ENCODE results near the gene SLC25A27. TPM values are rescaled to one million over a fixed set of nuclear protein-coding genes. Genes with fewer than 3 reads are reported as not detected.

The SLC25A27 gene
- total and polyA plus RNA-seq, 2 of the 4 experiments (the other 2 are of a cell fraction), result 1.3 TPM; not detected in 1

- ChIA-PET POLR2A (ENCODE audit: unreplicated experiment) (interaction anchor here (0.6 kb wide), 1 partner anchor 22 kb away, joined by 3 read pairs; no protein-coding TSS in a partner anchor), CTCF (no interaction called here)
- Histone ChIP-seq H3K18ac (ENCODE audit: low read depth, low read length) (no peak overlapping the region), H3K79me1 (ENCODE audit: low read depth in 1 of 2, low read length in 2 of 2) (no peaks in the 10 kb centered on the region), H3K27ac (ENCODE audit: insufficient read depth, low read length) (no peak overlapping the region), H2AK9ac (replicated peaks; ENCODE audit: low read depth, low read length, poor library complexity) (no peak overlapping the region), H3K4me3 (ENCODE audit: insufficient read depth, low read depth, low read length) (no peak overlapping the region), H3K9ac (ENCODE audit: low read depth, low read length) (no peak overlapping the region), H3K27me3 (ENCODE audit: control insufficient read depth, insufficient read depth, low read length) (no peaks in the 10 kb centered on the region), H4K20me1 (ENCODE audit: insufficient read depth, low read length) (no peaks in the 10 kb centered on the region), H2BK120ac (ENCODE audit: low read depth, low read length) (no peak overlapping the region), H3K4ac (ENCODE audit: low read depth, low read length) (no peak overlapping the region), H3K9me1 (ENCODE audit: insufficient read depth, low read length) (no peaks in the 10 kb centered on the region), H2BK5ac (ENCODE audit: low read depth, low read length, poor library complexity, severe bottlenecking) (no peak overlapping the region), H4K5ac (ENCODE audit: low read depth, low read length) (no peak overlapping the region), H3K14ac (replicated peaks; ENCODE audit: low read depth, low read length) (no peak overlapping the region), H2BK15ac (ENCODE audit: low read depth, low read length) (no peak overlapping the region), H3K36me3 (ENCODE audit: control insufficient read depth, insufficient read depth, low read length) (no peaks in the 10 kb centered on the region), H3K4me2 (ENCODE audit: low read depth, low read length) (no peak overlapping the region), H3K56ac (ENCODE audit: extremely low read depth, insufficient read depth, low read length) (no peak overlapping the region), H2AK5ac (ENCODE audit: low read depth, low read length) (no peak overlapping the region), H3K23ac (ENCODE audit: low read depth, low read length) (no peak overlapping the region), H3K9me3 (ENCODE audit: control insufficient read depth, insufficient read depth, low read length) (no peaks in the 10 kb centered on the region), H2AFZ (replicated peaks; ENCODE audit: low read length, poor library complexity) (no peak overlapping the region), H2BK20ac (ENCODE audit: low read depth, low read length) (no peak overlapping the region), H3K4me1 (ENCODE audit: control insufficient read depth, insufficient read depth, low read length) (no peaks in the 10 kb centered on the region), H4K8ac (ENCODE audit: low read depth in 2 of 2, low read length in 2 of 2) (no peak overlapping the region), H4K91ac (ENCODE audit: insufficient read depth, low read depth, low read length) (no peak overlapping the region)
- dilution Hi-C loops (cut with HindIII; ENCODE audit: low sequenced_read_pairs, unreplicated experiment), result no loop called here
- no TSS peak for BruUV-seq (replicated peaks)
- ATAC-seq (ENCODE audit: low read depth), result no peak
- WGBS, 2 experiments (ENCODE audit: extremely low coverage in 2 of 2, insufficient read length in 1 of 2), result 20% methylated on average over 1 of the region's 2 CpGs; no CpG with 5 or more reads in 1 of the 2 experiments
- DNase-seq, result no peak
- in situ Hi-C loops (cut with MboI; ENCODE audit: low sequenced_read_pairs), result no loop called here
- no peak for TF ChIP-seq RFX5 (IDR thresholded peaks at IDR 0.05; ENCODE audit: low read depth, low read length)
- intact Hi-C loops (cut with micrococcal nuclease), result no loop called here
Observed at GRCh38 chr6:46706464-46706863, 53.7 kb downstream of the SLC25A27 start.

All from IMR-90 (cell line).